Fibroblast of lung (primary cell): ENCODE results near the gene RAB40A.

Experiments
- EZH2 ChIP-seq: IDR thresholded peaks from 2 replicates; pipeline ENCODE4 v1.5.1; 2012; ENCODE audit warnings: low read length, control low read depth, mild to moderate bottlenecking; ENCODE audit errors: missing control alignments
- TF ChIP-seq, protein P1 (sequence below), 2 donors: IDR thresholded peaks in 1 of 2; conservative IDR thresholded peaks in 1 of 2; 1 replicate in 1 of 2; 2 replicates in 1 of 2; pipeline ENCODE4 v1.5.1; 2011 to 2012; ENCODE audit warnings: low read length in 2 of 2, control low read depth in 1 of 2, inconsistent platforms in 1 of 2, low read depth in 1 of 2, mild to moderate bottlenecking in 1 of 2

DNA sequence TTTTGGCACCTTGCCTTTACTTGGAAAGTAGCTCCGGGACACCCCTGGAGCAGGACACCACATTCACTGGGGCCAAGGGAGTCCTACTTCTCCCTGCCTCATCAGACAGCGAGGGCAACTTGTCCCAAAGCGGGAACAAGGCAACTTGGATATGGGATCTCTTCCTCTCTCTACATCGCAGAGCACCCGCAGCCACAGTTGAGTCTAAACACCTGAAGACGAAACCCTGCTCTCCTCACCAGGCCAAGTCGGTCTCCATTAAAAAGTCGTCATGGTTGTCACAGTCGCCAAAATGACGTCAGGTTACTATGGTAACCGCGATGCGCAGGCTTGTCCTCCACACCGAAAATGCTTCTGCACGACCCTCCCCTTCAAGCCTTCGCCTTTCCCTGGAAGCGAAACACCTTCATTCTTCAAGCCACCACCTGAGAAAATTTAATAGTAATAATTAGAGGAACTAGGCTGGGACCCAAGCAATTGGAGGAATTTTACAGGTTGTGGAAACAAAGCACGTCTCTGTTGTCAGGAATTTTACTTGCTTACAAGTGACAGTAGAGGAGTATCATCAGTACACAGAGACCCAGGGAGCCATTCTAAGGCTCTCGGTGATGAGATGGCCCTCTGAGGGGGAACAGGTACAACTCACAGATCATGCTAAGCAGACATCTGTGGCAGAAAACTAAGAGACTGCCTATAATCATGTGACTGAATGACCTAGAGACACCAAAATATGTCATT is 35.6 kb upstream of the RAB40A start:
- TF ChIP-seq, protein P1, sequence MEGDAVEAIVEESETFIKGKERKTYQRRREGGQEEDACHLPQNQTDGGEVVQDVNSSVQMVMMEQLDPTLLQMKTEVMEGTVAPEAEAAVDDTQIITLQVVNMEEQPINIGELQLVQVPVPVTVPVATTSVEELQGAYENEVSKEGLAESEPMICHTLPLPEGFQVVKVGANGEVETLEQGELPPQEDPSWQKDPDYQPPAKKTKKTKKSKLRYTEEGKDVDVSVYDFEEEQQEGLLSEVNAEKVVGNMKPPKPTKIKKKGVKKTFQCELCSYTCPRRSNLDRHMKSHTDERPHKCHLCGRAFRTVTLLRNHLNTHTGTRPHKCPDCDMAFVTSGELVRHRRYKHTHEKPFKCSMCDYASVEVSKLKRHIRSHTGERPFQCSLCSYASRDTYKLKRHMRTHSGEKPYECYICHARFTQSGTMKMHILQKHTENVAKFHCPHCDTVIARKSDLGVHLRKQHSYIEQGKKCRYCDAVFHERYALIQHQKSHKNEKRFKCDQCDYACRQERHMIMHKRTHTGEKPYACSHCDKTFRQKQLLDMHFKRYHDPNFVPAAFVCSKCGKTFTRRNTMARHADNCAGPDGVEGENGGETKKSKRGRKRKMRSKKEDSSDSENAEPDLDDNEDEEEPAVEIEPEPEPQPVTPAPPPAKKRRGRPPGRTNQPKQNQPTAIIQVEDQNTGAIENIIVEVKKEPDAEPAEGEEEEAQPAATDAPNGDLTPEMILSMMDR (conservative IDR thresholded peaks at IDR 0.05 in 1 of 2, IDR thresholded peaks at IDR 0.05 in 1 of 2; ENCODE audit: low read depth in 1 of 2, low read length in 2 of 2) = no peak
- no peak for TF ChIP-seq EZH2
